Liver (tissue), 9 donors: ENCODE results near the gene L2HGDH. TPM values are rescaled to one million over a fixed set of nuclear protein-coding genes. Genes with fewer than 3 reads are reported as not detected.
"Not testable (repeated sequence)": the region's sequence is repeated elsewhere in the genome, so short reads cannot be mapped to it uniquely, and the experiment has no call there.

Source experiments
- DNase-seq: peaks from one replicate; pipeline ENCODE4 v3.0.0-alpha.2; 2017; ENCODE audit warnings: low spot score
- H3K27ac ChIP-seq, 2 donors: one replicate each; pipeline ENCODE4 v1.7.0; 2013; ENCODE audit warnings: inconsistent platforms in 2 of 2, low read length in 2 of 2, control low read depth in 1 of 2, low read depth in 1 of 2, mild to moderate bottlenecking in 1 of 2
- H3K27me3 ChIP-seq, 4 donors: one replicate each; pipeline versions ENCODE4 v1.6.1 to v1.7.0; 2013; ENCODE audit warnings: low read length in 3 of 4, inconsistent platforms in 1 of 4, mild to moderate bottlenecking in 1 of 4, moderate library complexity in 1 of 4; ENCODE audit not compliant: control insufficient read depth in 4 of 4, insufficient read depth in 4 of 4
- H3K36me3 ChIP-seq, 4 donors: one replicate each; pipeline versions ENCODE4 v1.6.1 to v1.7.0; 2013; ENCODE audit warnings: low read length in 3 of 4, mild to moderate bottlenecking in 3 of 4, low read depth in 1 of 4, moderate library complexity in 1 of 4; ENCODE audit not compliant: control insufficient read depth in 4 of 4, insufficient read depth in 3 of 4
- H3K4me1 ChIP-seq, 4 donors: one replicate each; pipeline versions ENCODE4 v1.6.1 to v1.7.0; 2013; ENCODE audit warnings: low read length in 3 of 4, mild to moderate bottlenecking in 3 of 4, moderate library complexity in 1 of 4; ENCODE audit not compliant: control insufficient read depth in 4 of 4, insufficient read depth in 4 of 4
- H3K4me3 ChIP-seq, 3 donors: one replicate each; pipeline versions ENCODE4 v1.6.1 to v1.7.0; 2013; ENCODE audit warnings: low read length in 3 of 3, control low read depth in 1 of 3, low read depth in 1 of 3, mild to moderate bottlenecking in 1 of 3
- H3K9ac ChIP-seq, 2 donors: one replicate each; pipeline ENCODE4 v1.7.0; 2013; ENCODE audit warnings: low read length in 2 of 2, mild to moderate bottlenecking in 2 of 2, moderate library complexity in 2 of 2, control low read depth in 1 of 2, low read depth in 1 of 2
- H3K9me3 ChIP-seq, 4 donors: one replicate each; pipeline versions ENCODE4 v1.6.1 to v1.7.0; 2013; ENCODE audit warnings: low read length in 3 of 4; ENCODE audit not compliant: control insufficient read depth in 4 of 4
- FOXA1 ChIP-seq: IDR thresholded peaks from 2 replicates; pipeline ENCODE4 v1.6.1; 2016; ENCODE audit warnings: antibody characterized with exemption
- FOXA2 ChIP-seq: IDR thresholded peaks from 2 replicates; pipeline ENCODE4 v1.6.1; 2016; ENCODE audit warnings: antibody characterized with exemption
- GABPA ChIP-seq, 2 donors: IDR thresholded peaks in 1 of 2; conservative IDR thresholded peaks in 1 of 2; 2 replicates each; pipeline ENCODE4 v1.6.1; 2016; ENCODE audit warnings: antibody characterized with exemption in 2 of 2, mild to moderate bottlenecking in 1 of 2, moderate library complexity in 1 of 2
- HNF4A ChIP-seq, 2 donors: conservative IDR thresholded peaks; 2 replicates each; pipeline ENCODE4 v1.6.1; 2016; ENCODE audit warnings: antibody characterized with exemption in 2 of 2, mild to moderate bottlenecking in 2 of 2
- HNF4G ChIP-seq: IDR thresholded peaks from 2 replicates; pipeline ENCODE4 v1.6.1; 2016; ENCODE audit warnings: antibody characterized with exemption
- JUND ChIP-seq, 2 donors: IDR thresholded peaks; 2 replicates each; pipeline ENCODE4 v1.6.1; 2016; ENCODE audit warnings: antibody characterized with exemption in 2 of 2
- RXRA ChIP-seq, 2 donors: IDR thresholded peaks; 2 replicates each; pipeline ENCODE4 v1.6.1; 2017 to 2018; ENCODE audit warnings: antibody characterized with exemption in 2 of 2, mild to moderate bottlenecking in 1 of 2
- SP1 ChIP-seq: IDR thresholded peaks from 2 replicates; pipeline ENCODE4 v1.6.1; 2018; ENCODE audit warnings: antibody characterized with exemption, mild to moderate bottlenecking
- TAF1 ChIP-seq: conservative IDR thresholded peaks from 2 replicates; pipeline ENCODE4 v1.6.1; 2016; ENCODE audit warnings: antibody characterized with exemption, mild to moderate bottlenecking
- YY1 ChIP-seq: IDR thresholded peaks from 2 replicates; pipeline ENCODE4 v1.6.1; 2016; ENCODE audit warnings: antibody characterized with exemption, mild to moderate bottlenecking
- WGBS: extraction: QIAGEN DNeasy Blood & Tissue Kit; methylation state at CpG from one replicate; pipeline ENCODE4 v1.1.7; 2013; 5-methylcytosine and 5-hydroxymethylcytosine counted together
- polyA plus RNA-seq, 2 donors: library from polyadenylated mRNA; stranded (reverse) in 1 of 2; unstranded in 1 of 2; fragments of 200-250 nt in 1 of 2; fragments of >200 nt in 1 of 2; fragmentation: Nextera tagmentation in 1 of 2; extraction: Ambion mirVana in 1 of 2; gene quantifications; one replicate each; pipeline versions ENCODE4 v1.2.1 to v1.2.3, GENCODE V29; 2013 to 2015
- total RNA-seq, 2 donors: library from RNA; depleted of rRNA; stranded (reverse); fragments of >200 nt; gene quantifications; one replicate each; pipeline ENCODE4 v1.2.3, GENCODE V29; 2014
- TF ChIP-seq, protein P1 (sequence below): IDR thresholded peaks from 2 replicates; pipeline ENCODE4 v1.6.1; 2016; ENCODE audit warnings: antibody characterized with exemption, mild to moderate bottlenecking
- TF ChIP-seq, protein P2 (sequence below): IDR thresholded peaks from 2 replicates; pipeline ENCODE4 v1.6.1; 2016; ENCODE audit warnings: antibody characterized with exemption
- donor health status: healthy.
- donor health status: healthy.
- donor health status: healthy.
- donor health status: healthy.
- donor health status: healthy.

L2HGDH gene
- total and polyA plus RNA-seq, 4 donors, result 3.8 to 9.0 (median 5.4) TPM

DNA sequence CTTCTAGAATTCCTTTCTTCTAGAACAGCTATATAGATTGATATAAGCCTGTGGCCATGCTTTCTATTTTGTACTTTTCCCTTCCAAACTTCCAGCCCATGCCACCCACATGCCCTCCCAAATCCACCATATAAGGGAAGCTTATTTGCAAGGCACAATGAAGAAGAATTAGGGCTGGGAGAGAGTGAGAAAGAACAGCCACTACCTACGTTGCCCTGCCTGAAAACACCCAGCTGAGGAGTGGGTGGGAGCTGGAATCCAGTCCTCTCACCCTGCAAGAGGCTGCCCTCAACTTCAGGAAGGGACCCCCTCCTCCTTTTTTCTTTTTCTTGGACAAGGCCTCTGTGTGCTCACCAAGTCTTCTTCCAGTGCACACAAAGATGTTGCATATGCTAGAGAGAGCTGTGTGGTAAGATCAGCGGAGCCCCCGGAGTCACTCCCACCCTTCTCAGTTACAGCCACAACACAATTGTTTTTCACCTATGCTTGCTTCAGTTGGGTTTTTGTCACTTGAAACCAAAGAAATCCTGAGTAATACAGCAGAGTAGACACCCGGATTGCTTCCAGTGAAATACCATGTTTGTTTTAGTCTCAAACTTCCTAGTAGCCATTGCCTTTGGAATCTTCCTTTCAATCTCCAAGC is 45.8 kb upstream of the L2HGDH start:
- Histone ChIP-seq H3K4me3 (no peak overlapping the region), H3K9me3 (no peaks in the 10 kb centered on the region), H3K36me3 (no peaks in the 10 kb centered on the region), H3K27ac (no peak overlapping the region), H3K9ac (no peak overlapping the region), H3K4me1 (peaks cover 0 to 4% (median 1%) of the 10 kb centered on the region in 4 donors), H3K27me3 (no peaks in the 10 kb centered on the region)
- DNase-seq, result no peak
- 94% methylated on average over 4 of the region's 4 CpGs for WGBS
- TF ChIP-seq RXRA (IDR thresholded peaks at IDR 0.05) (no peak), HNF4A (conservative IDR thresholded peaks at IDR 0.05) (no peak), FOXA1 (no peak), YY1 (no peak), JUND (IDR thresholded peaks at IDR 0.05) (no peak), SP1 (no peak), TAF1 (no peak), FOXA2 (no peak), HNF4G (no peak), GABPA (IDR thresholded peaks at IDR 0.05 in 1 of 2, conservative IDR thresholded peaks at IDR 0.05 in 1 of 2) (no peak)
- TF ChIP-seq, protein P1, sequence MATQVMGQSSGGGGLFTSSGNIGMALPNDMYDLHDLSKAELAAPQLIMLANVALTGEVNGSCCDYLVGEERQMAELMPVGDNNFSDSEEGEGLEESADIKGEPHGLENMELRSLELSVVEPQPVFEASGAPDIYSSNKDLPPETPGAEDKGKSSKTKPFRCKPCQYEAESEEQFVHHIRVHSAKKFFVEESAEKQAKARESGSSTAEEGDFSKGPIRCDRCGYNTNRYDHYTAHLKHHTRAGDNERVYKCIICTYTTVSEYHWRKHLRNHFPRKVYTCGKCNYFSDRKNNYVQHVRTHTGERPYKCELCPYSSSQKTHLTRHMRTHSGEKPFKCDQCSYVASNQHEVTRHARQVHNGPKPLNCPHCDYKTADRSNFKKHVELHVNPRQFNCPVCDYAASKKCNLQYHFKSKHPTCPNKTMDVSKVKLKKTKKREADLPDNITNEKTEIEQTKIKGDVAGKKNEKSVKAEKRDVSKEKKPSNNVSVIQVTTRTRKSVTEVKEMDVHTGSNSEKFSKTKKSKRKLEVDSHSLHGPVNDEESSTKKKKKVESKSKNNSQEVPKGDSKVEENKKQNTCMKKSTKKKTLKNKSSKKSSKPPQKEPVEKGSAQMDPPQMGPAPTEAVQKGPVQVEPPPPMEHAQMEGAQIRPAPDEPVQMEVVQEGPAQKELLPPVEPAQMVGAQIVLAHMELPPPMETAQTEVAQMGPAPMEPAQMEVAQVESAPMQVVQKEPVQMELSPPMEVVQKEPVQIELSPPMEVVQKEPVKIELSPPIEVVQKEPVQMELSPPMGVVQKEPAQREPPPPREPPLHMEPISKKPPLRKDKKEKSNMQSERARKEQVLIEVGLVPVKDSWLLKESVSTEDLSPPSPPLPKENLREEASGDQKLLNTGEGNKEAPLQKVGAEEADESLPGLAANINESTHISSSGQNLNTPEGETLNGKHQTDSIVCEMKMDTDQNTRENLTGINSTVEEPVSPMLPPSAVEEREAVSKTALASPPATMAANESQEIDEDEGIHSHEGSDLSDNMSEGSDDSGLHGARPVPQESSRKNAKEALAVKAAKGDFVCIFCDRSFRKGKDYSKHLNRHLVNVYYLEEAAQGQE, result no peak

DNA sequence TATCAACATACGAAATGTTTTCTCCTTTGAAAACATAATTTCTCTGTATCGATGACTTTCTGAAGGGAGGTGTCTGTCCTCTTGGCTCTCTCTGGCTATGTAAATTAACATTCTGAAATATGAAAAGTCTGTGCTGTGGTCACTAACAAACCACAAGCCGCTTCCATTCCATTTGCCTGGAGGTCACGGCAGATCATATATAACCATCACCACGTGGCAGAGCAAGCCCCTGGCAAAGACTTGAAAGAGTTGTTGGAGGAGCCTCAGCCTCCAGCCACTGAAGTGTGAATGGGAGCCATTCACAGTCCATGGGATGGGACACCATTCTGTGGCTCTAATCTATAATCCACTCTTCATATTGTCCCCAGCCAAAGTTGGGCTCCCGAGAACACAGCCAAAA is 45.1 kb upstream of the L2HGDH start:
- no peak for DNase-seq
- TF ChIP-seq, protein P2, sequence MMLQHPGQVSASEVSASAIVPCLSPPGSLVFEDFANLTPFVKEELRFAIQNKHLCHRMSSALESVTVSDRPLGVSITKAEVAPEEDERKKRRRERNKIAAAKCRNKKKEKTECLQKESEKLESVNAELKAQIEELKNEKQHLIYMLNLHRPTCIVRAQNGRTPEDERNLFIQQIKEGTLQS, result no peak
- Histone ChIP-seq H3K27me3 (no peaks in the 10 kb centered on the region), H3K9me3 (no peaks in the 10 kb centered on the region), H3K4me3 (no peak overlapping the region), H3K9ac (no peak overlapping the region), H3K36me3 (no peaks in the 10 kb centered on the region), H3K4me1 (peaks cover 0 to 4% (median 1%) of the 10 kb centered on the region in 4 donors), H3K27ac (no peak overlapping the region)
- 87% methylated on average over 6 of the region's 6 CpGs for WGBS

DNA sequence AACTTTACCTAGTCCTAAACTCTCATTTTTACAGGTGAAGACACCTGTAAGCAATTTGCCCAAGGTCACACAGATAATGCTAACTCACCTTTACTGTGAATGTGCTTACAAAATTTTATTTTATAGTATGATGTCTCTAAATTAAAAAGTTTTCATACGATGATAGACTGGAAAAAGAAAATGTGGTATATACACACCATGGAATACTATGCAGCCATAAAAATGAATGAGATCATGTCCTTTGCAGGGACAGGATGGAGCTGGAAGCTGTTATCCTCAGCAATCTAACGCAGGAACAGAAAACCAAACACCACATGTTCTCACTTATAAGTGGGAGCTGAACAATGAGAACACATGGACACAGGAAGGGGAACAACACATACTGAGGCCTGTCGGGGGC is 44.3 kb upstream of the L2HGDH start:
- not testable (repeated sequence) for H3K4me3 ChIP-seq, H3K9me3 ChIP-seq, DNase-seq, H3K4me1 ChIP-seq, H3K27ac ChIP-seq, H3K36me3 ChIP-seq, H3K27me3 ChIP-seq, H3K9ac ChIP-seq
- WGBS, result 93% methylated on average over 3 of the region's 3 CpGs
